IMR-90 (cell line): ENCODE measurements around the gene GRAMD1A. TPM values are rescaled to one million over a fixed set of nuclear protein-coding genes. Genes with fewer than 3 reads are reported as not detected.
"Not testable (repeated sequence)": the region's sequence is repeated elsewhere in the genome, so short reads cannot be mapped to it uniquely, and the experiment has no call there.

Source experiments
- ATAC-seq: fragments of 200-7000 bp; cut with Tn5 transposase; 2 replicates; pipeline ENCODE4 v1.9.1; 2020; ENCODE audit warnings: low read depth, mild to moderate bottlenecking, moderate library complexity
- BruUV-seq: library from RNA; stranded (reverse); fragments of 400-500 nt; replicated peaks from 2 replicates; lab custom pipeline; 2021; lab: Mats Ljungman, UMichigan
- CTCF ChIA-PET: fragments of 300-600 bp; formaldehyde crosslinking; extraction: SDS; loops from one replicate; lab custom pipeline; 2021; ENCODE audit warnings: antibody characterized with exemption; lab: Yijun Ruan, JAX
- POLR2A ChIA-PET: fragments of 300-600 bp; sonication (Branson Sonifier 250); formaldehyde crosslinking; loops from one replicate; lab custom pipeline; 2022; ENCODE audit warnings: antibody characterized with exemption; ENCODE audit not compliant: unreplicated experiment; lab: Charles Lee
- DNase-seq: peaks from one replicate; pipeline ENCODE4 v3.0.0; 2013
- H2AFZ ChIP-seq: replicated peaks from 2 replicates; pipeline ENCODE3; 2013; ENCODE audit warnings: low read length, mild to moderate bottlenecking; ENCODE audit not compliant: poor library complexity
- H2AK5ac ChIP-seq: 2 replicates; pipeline ENCODE4 v1.6.1; 2013; ENCODE audit warnings: low read depth, low read length, inconsistent platforms
- H2AK9ac ChIP-seq: replicated peaks from 2 replicates; pipeline ENCODE3; 2013; ENCODE audit warnings: mild to moderate bottlenecking, low read depth, low read length, moderate library complexity; ENCODE audit not compliant: poor library complexity
- H2BK120ac ChIP-seq: 2 replicates; pipeline ENCODE4 v1.6.1; 2013; ENCODE audit warnings: low read depth, low read length, inconsistent platforms
- H2BK15ac ChIP-seq: 3 replicates; pipeline ENCODE4 v1.6.1; 2013; ENCODE audit warnings: low read depth, low read length, inconsistent platforms
- H2BK20ac ChIP-seq: 2 replicates; pipeline ENCODE4 v1.6.1; 2013; ENCODE audit warnings: low read depth, mild to moderate bottlenecking, inconsistent platforms, low read length, moderate library complexity
- H2BK5ac ChIP-seq: 2 replicates; pipeline ENCODE4 v1.6.1; 2013; ENCODE audit warnings: mild to moderate bottlenecking, low read depth, low read length, inconsistent platforms; ENCODE audit not compliant: poor library complexity, severe bottlenecking
- H3K14ac ChIP-seq: replicated peaks from 2 replicates; pipeline ENCODE4 v1.6.1; 2013; ENCODE audit warnings: low read depth, low read length, inconsistent platforms
- H3K18ac ChIP-seq: 2 replicates; pipeline ENCODE4 v1.6.1; 2013; ENCODE audit warnings: low read depth, low read length, control low read depth
- H3K23ac ChIP-seq: 2 replicates; pipeline ENCODE4 v1.6.1; 2013; ENCODE audit warnings: low read depth, low read length, inconsistent platforms
- H3K27ac ChIP-seq: 2 replicates; pipeline ENCODE4 v1.5.1; 2013; ENCODE audit warnings: mild to moderate bottlenecking, control low read depth, low read length; ENCODE audit not compliant: insufficient read depth
- H3K27me3 ChIP-seq: 2 replicates; pipeline ENCODE4 v1.6.1; 2013; ENCODE audit warnings: low read length; ENCODE audit not compliant: control insufficient read depth, insufficient read depth
- H3K36me3 ChIP-seq: 2 replicates; pipeline ENCODE4 v1.6.1; 2013; ENCODE audit warnings: low read length, mixed read lengths; ENCODE audit not compliant: control insufficient read depth, insufficient read depth
- H3K4ac ChIP-seq: 2 replicates; pipeline ENCODE4 v1.6.1; 2013; ENCODE audit warnings: low read depth, low read length, inconsistent platforms
- H3K4me1 ChIP-seq: 2 replicates; pipeline ENCODE4 v1.6.1; 2013; ENCODE audit warnings: low read length, mixed read lengths; ENCODE audit not compliant: control insufficient read depth, insufficient read depth
- H3K4me2 ChIP-seq: 2 replicates; pipeline ENCODE4 v1.6.1; 2013; ENCODE audit warnings: low read depth, mild to moderate bottlenecking, control low read depth, low read length, moderate library complexity
- H3K4me3 ChIP-seq: 2 replicates; pipeline ENCODE4 v1.5.1; 2013; ENCODE audit warnings: low read depth, mild to moderate bottlenecking, control low read depth, low read length, moderate library complexity; ENCODE audit not compliant: insufficient read depth
- H3K56ac ChIP-seq: 2 replicates; pipeline ENCODE4 v1.6.1; 2013; ENCODE audit warnings: low read length, inconsistent platforms; ENCODE audit not compliant: insufficient read depth; ENCODE audit errors: extremely low read depth
- H3K79me1 ChIP-seq, 2 experiments: 2 replicates each; pipeline ENCODE4 v1.6.1; 2013; ENCODE audit warnings: low read length in 2 of 2, inconsistent platforms in 1 of 2, low read depth in 1 of 2
- H3K9ac ChIP-seq: 2 replicates; pipeline ENCODE4 v1.6.1; 2013; ENCODE audit warnings: low read depth, low read length, control low read depth
- H3K9me1 ChIP-seq: 2 replicates; pipeline ENCODE4 v1.6.1; 2013; ENCODE audit warnings: low read length, inconsistent platforms; ENCODE audit not compliant: insufficient read depth
- H3K9me3 ChIP-seq: 2 replicates; pipeline ENCODE4 v1.6.1; 2013; ENCODE audit warnings: low read length; ENCODE audit not compliant: control insufficient read depth, insufficient read depth
- H4K20me1 ChIP-seq: 2 replicates; pipeline ENCODE4 v1.6.1; 2013; ENCODE audit warnings: low read length, inconsistent platforms; ENCODE audit not compliant: insufficient read depth
- H4K5ac ChIP-seq: 2 replicates; pipeline ENCODE4 v1.6.1; 2013; ENCODE audit warnings: mild to moderate bottlenecking, low read depth, low read length, control low read depth
- H4K8ac ChIP-seq, 2 experiments: 2 replicates each; pipeline ENCODE4 v1.6.1; 2013; ENCODE audit warnings: low read depth in 2 of 2, low read length in 2 of 2, control low read depth in 1 of 2, inconsistent platforms in 1 of 2
- H4K91ac ChIP-seq: 2 replicates; pipeline ENCODE4 v1.6.1; 2013; ENCODE audit warnings: low read depth, low read length, inconsistent platforms; ENCODE audit not compliant: insufficient read depth
- NFE2L2 ChIP-seq: fragments of 150-350 bp; IDR thresholded peaks from 2 replicates; pipeline ENCODE4 v1.6.1; 2016; ENCODE audit warnings: low read depth, mild to moderate bottlenecking, low read length
- POLR2A ChIP-seq: IDR thresholded peaks from 2 replicates; pipeline ENCODE4 v1.6.1; 2012; ENCODE audit warnings: mild to moderate bottlenecking, low read depth, low read length
- WGBS, 2 experiments: methylation state at CpG; one replicate each; pipeline versions ENCODE4 v1.1.5 to v1.1.7; 2013; ENCODE audit warnings: missing lambda C conversion rate in 2 of 2; ENCODE audit not compliant: insufficient read length in 1 of 2; ENCODE audit errors: extremely low coverage in 2 of 2; 5-methylcytosine and 5-hydroxymethylcytosine counted together
- dilution Hi-C: fragments of 300-500 bp; cut with HindIII; formaldehyde crosslinking; loops from one replicate; pipeline ENCODE4 v1.14.3; 2018; ENCODE audit warnings: low sequenced_read_pairs; ENCODE audit not compliant: unreplicated experiment
- in situ Hi-C: fragments of 300-500 bp; cut with MboI; formaldehyde crosslinking; loops from 3 replicates; pipeline ENCODE4 v1.14.3; 2019; ENCODE audit warnings: low sequenced_read_pairs, inconsistent platforms, mixed read lengths
- intact Hi-C: fragments of 100-400 bp; cut with micrococcal nuclease; formaldehyde crosslinking; loops from 2 replicates; pipeline ENCODE4 v1.10.0; 2022
- polyA plus RNA-seq, 3 experiments: library from polyadenylated mRNA; depleted of rRNA; stranded (reverse); fragments of >200 nt; gene quantifications; 2 replicates each; pipeline ENCODE4 v1.2.3, GENCODE V29; 2012; ENCODE audit warnings: low replicate concordance in 1 of 3
- total RNA-seq: library from RNA; depleted of rRNA; stranded (reverse); fragments of >200 nt; gene quantifications from 2 replicates; pipeline ENCODE4 v1.2.3, GENCODE V29; 2012

GRAMD1A gene
- total and polyA plus RNA-seq, 2 of the 4 experiments (the other 2 are of a cell fraction), result 11.1 to 63.0 TPM

GRCh38 chr19:34997071-34997617 is 3.0 kb upstream of the GRAMD1A start:
- no TSS peak for BruUV-seq
- Histone ChIP-seq H3K9me3 (peaks cover 2% of the 10 kb centered on the region; the same call in 1 of the 2 replicates), H3K4me2 (no peak overlapping the region), H2AK9ac (peak overlapping the region; percentile 38), H4K20me1 (peaks cover 12% of the 10 kb centered on the region; the same call in 1 of the 2 replicates), H2BK120ac (no peak overlapping the region), H3K9ac (no peak overlapping the region), H3K4ac (no peak overlapping the region), H2BK20ac (no peak overlapping the region), H2BK15ac (no peak overlapping the region), H3K9me1 (peaks cover 5% of the 10 kb centered on the region; the same call in 1 of the 2 replicates), H3K79me1 (peaks cover 4 to 23% of the 10 kb centered on the region in 2 experiments; a peak in 2 of 4 replicates), H3K36me3 (peaks cover 3% of the 10 kb centered on the region; the same call in 1 of the 2 replicates), H3K23ac (no peak overlapping the region), H2AFZ (no peak overlapping the region), H4K91ac (no peak overlapping the region), H3K27me3 (no peaks in the 10 kb centered on the region), H3K27ac (no peak overlapping the region), H2AK5ac (no peak overlapping the region), H3K18ac (no peak overlapping the region), H2BK5ac (no peak overlapping the region), H4K8ac (no peak overlapping the region), H3K14ac (0 out of 2 replicates have a peak overlapping the region, but pooled peaks have one; percentile 63), H3K56ac (no peak overlapping the region), H4K5ac (no peak overlapping the region), H3K4me1 (peaks cover 7% of the 10 kb centered on the region), H3K4me3 (no peak overlapping the region)
- TF ChIP-seq POLR2A, result no peak
- TF ChIP-seq NFE2L2, result no peak
- ATAC-seq, result no peak
- no peak for DNase-seq
- dilution Hi-C loops, result no loop called here
- ChIA-PET CTCF (no interaction called here), POLR2A (no interaction called here)
- WGBS, 2 experiments, result 60% methylated on average over 1 of the region's 8 CpGs; no CpG with 5 or more reads in 1 of the 2 experiments
- in situ Hi-C loops, result no loop called here
- intact Hi-C loops, result no loop called here

- H3K4me2 ChIP-seq, CTCF ChIA-PET, H2AFZ ChIP-seq, H2AK5ac ChIP-seq, H4K5ac ChIP-seq, H3K18ac ChIP-seq, H2BK5ac ChIP-seq, H3K14ac ChIP-seq, H3K23ac ChIP-seq, H3K56ac ChIP-seq, H3K27me3 ChIP-seq, H4K8ac ChIP-seq, H3K27ac ChIP-seq, H3K9me3 ChIP-seq, BruUV-seq, H2BK15ac ChIP-seq, DNase-seq, POLR2A ChIA-PET, in situ Hi-C loops, H3K9ac ChIP-seq, H2BK20ac ChIP-seq, H2AK9ac ChIP-seq, H3K4me3 ChIP-seq, ATAC-seq, H3K4ac ChIP-seq, H4K91ac ChIP-seq, H3K9me1 ChIP-seq, H3K36me3 ChIP-seq, H2BK120ac ChIP-seq, dilution Hi-C loops, intact Hi-C loops: not testable (repeated sequence)
- no CpG with 5 or more reads among the region's 7 CpGs for WGBS, 2 experiments
- Histone ChIP-seq H3K4me1 (peaks cover 11% of the 10 kb centered on the region), H4K20me1 (peaks cover 20% of the 10 kb centered on the region), H3K79me1 (peaks cover 11 to 34% of the 10 kb centered on the region in 2 experiments)
These were observed 1.9 kb upstream of the GRAMD1A start for GRCh38 chr19:34998224-34998623.
